ENCODE data around the gene HMOX1. TPM values are rescaled to one million over a fixed set of nuclear protein-coding genes. Genes with fewer than 3 reads are reported as not detected.
"Not testable (repeated sequence)": the region's sequence is repeated elsewhere in the genome, so short reads cannot be mapped to it uniquely, and the experiment has no call there.

The HMOX1 gene
- polyA plus RNA-seq, 12 donors: 10.3 to 25.8 (median 13.3) TPM; not detected in 1

GRCh38 chr22:35349368-35349703 lies 31.6 kb upstream of the HMOX1 start:
- no peak for DNase-seq

GRCh38 chr22:35349704-35350538 lies 31.0 kb upstream of the HMOX1 start:
- peak; percentile 57 for DNase-seq

- DNase-seq: peak; percentile 93
These were observed 30.1 kb upstream of the HMOX1 start for GRCh38 chr22:35350539-35351503.

- no peak for DNase-seq
These were observed 28.4 kb upstream of the HMOX1 start for GRCh38 chr22:35352214-35353111.

GRCh38 chr22:35353318-35353717 lies 27.6 kb upstream of the HMOX1 start:
- DNase-seq: no peak

GRCh38 chr22:35354068-35354467 lies 26.8 kb upstream of the HMOX1 start:
- DNase-seq: no peak

GRCh38 chr22:35357883-35358621 lies 22.8 kb upstream of the HMOX1 start:
- no peak for DNase-seq

- DNase-seq: no peak
These were observed 21.4 kb upstream of the HMOX1 start for GRCh38 chr22:35359380-35360065.

GRCh38 chr22:35361001-35361558 lies 19.8 kb upstream of the HMOX1 start:
- DNase-seq: no peak

- DNase-seq: no peak
These were observed 17.3 kb upstream of the HMOX1 start for GRCh38 chr22:35363566-35364086.

GRCh38 chr22:35364230-35364629 lies 16.7 kb upstream of the HMOX1 start:
- not testable (repeated sequence) for DNase-seq

- DNase-seq: no peak
These were observed 13.5 kb upstream of the HMOX1 start for GRCh38 chr22:35367331-35367886.

- no peak for DNase-seq
These were observed 12.5 kb upstream of the HMOX1 start for GRCh38 chr22:35368386-35368785.

- no peak for DNase-seq
These were observed 10.9 kb upstream of the HMOX1 start for GRCh38 chr22:35369996-35370395.

GRCh38 chr22:35373781-35374180 lies 7.1 kb upstream of the HMOX1 start:
- no peak for DNase-seq

GRCh38 chr22:35375031-35375430 lies 5.9 kb upstream of the HMOX1 start:
- DNase-seq: no peak

GRCh38 chr22:35375526-35375925 lies 5.4 kb upstream of the HMOX1 start:
- DNase-seq: no peak

GRCh38 chr22:35376728-35377472 lies 4.0 kb upstream of the HMOX1 start:
- peak; percentile 95 for DNase-seq

GRCh38 chr22:35377735-35378134 lies 3.2 kb upstream of the HMOX1 start:
- no peak for DNase-seq

Data from muscle of arm (tissue), 12 donors.